Neural cell (in vitro differentiated cells): ENCODE measurements around the gene ANAPC10. TPM values are rescaled to one million over a fixed set of nuclear protein-coding genes. Genes with fewer than 3 reads are reported as not detected.

ENCODE experiments used
- H2AFZ ChIP-seq: fragments of 200-600, 300-800 bp; sonication (generic), shearing (Covaris generic); 2 replicates; pipeline ENCODE4 v1.6.0; 2014; ENCODE audit warnings: low read depth, mild to moderate bottlenecking, antibody characterized with exemption, low read length, moderate library complexity
- H3F3A ChIP-seq: fragments of 200-600 bp; shearing (Covaris generic); 2 replicates; pipeline ENCODE4 v1.6.1; 2016; ENCODE audit warnings: mild to moderate bottlenecking, moderate library complexity, mixed read lengths, antibody characterized with exemption, low read length; ENCODE audit not compliant: insufficient read depth, poor library complexity, severe bottlenecking
- H3K27ac ChIP-seq: fragments of 200-600, 300-800 bp; sonication (generic), shearing (Covaris generic); 2 replicates; pipeline ENCODE4 v1.5.1; 2014; ENCODE audit warnings: mild to moderate bottlenecking, low read length, moderate library complexity
- H3K27me3 ChIP-seq: fragments of 300-800, 200-600 bp; sonication (generic), shearing (Covaris generic); 2 replicates; pipeline ENCODE4 v1.6.0; 2014; ENCODE audit warnings: mild to moderate bottlenecking, low read depth, low read length, moderate library complexity; ENCODE audit not compliant: insufficient read depth
- H3K36me3 ChIP-seq: fragments of 300-800, 200-600 bp; sonication (generic), shearing (Covaris generic); 2 replicates; pipeline ENCODE4 v1.5.1; 2014; ENCODE audit warnings: mild to moderate bottlenecking, antibody characterized with exemption, low read length, moderate library complexity; ENCODE audit not compliant: insufficient read depth
- H3K4me2 ChIP-seq: fragments of 300-800, 200-600 bp; sonication (generic), shearing (Covaris generic); 2 replicates; pipeline ENCODE4 v1.6.0; 2014; ENCODE audit warnings: mild to moderate bottlenecking, low read length
- H3K4me3 ChIP-seq: fragments of 300-800, 200-600 bp; sonication (generic), shearing (Covaris generic); 2 replicates; pipeline ENCODE4 v1.5.1; 2014; ENCODE audit warnings: mild to moderate bottlenecking, low read length, moderate library complexity
- H3K79me2 ChIP-seq: fragments of 200-600 bp; shearing (Covaris generic); replicated peaks from 2 replicates; pipeline ENCODE4 v1.6.0; 2014; ENCODE audit warnings: mild to moderate bottlenecking, low read length, moderate library complexity; ENCODE audit not compliant: insufficient read depth
- H3K9ac ChIP-seq: fragments of 300-800, 200-600 bp; sonication (generic), shearing (Covaris generic); 2 replicates; pipeline ENCODE4 v1.6.1; 2016; ENCODE audit warnings: mild to moderate bottlenecking, low read length, mixed read lengths
- H3K9me2 ChIP-seq: fragments of 200-600 bp; shearing (Covaris generic); 2 replicates; pipeline ENCODE4 v1.6.1; 2016; ENCODE audit warnings: mild to moderate bottlenecking, low read length, mixed read lengths; ENCODE audit not compliant: insufficient read depth
- H3K9me3 ChIP-seq: fragments of 200-600, 300-800 bp; sonication (generic), shearing (Covaris generic); 2 replicates; pipeline ENCODE4 v1.6.1; 2016; ENCODE audit warnings: mild to moderate bottlenecking, mixed run types, low read length, moderate library complexity, mixed read lengths
- H4K20me1 ChIP-seq: fragments of 200-600 bp; shearing (Covaris generic); 2 replicates; pipeline ENCODE4 v1.6.1; 2016; ENCODE audit warnings: mild to moderate bottlenecking, mixed run types; ENCODE audit not compliant: insufficient read depth
- CTCF ChIP-seq: fragments of 450-650 bp; IDR thresholded peaks from 2 replicates; pipeline ENCODE4 v1.5.1; 2014; ENCODE audit warnings: antibody characterized with exemption, mild to moderate bottlenecking, moderate library complexity; ENCODE audit not compliant: poor library complexity, severe bottlenecking
- EP300 ChIP-seq: fragments of 450-650 bp; conservative IDR thresholded peaks from 2 replicates; pipeline ENCODE4 v1.6.1; 2014; ENCODE audit warnings: antibody characterized with exemption, mild to moderate bottlenecking, moderate library complexity; ENCODE audit not compliant: poor library complexity, severe bottlenecking
- EZH2 ChIP-seq: fragments of 200-600, 300-800 bp; shearing (Covaris generic), sonication (generic); IDR thresholded peaks from 2 replicates; pipeline ENCODE4 v1.6.1; 2014; ENCODE audit warnings: antibody characterized with exemption, low read length, borderline replicate concordance, mild to moderate bottlenecking; ENCODE audit not compliant: insufficient read depth, poor library complexity, severe bottlenecking
- MXI1 ChIP-seq: fragments of 450-650 bp; conservative IDR thresholded peaks from 2 replicates; pipeline ENCODE4 v1.6.1; 2014; ENCODE audit warnings: antibody characterized with exemption, mild to moderate bottlenecking; ENCODE audit not compliant: poor library complexity, severe bottlenecking
- POLR2AphosphoS5 ChIP-seq: IDR thresholded peaks from 2 replicates; pipeline ENCODE4 v1.6.1; 2012
- RAD21 ChIP-seq: fragments of 450-650 bp; conservative IDR thresholded peaks from 2 replicates; pipeline ENCODE4 v1.6.1; 2014; ENCODE audit warnings: antibody characterized with exemption, mild to moderate bottlenecking, moderate library complexity
- REST ChIP-seq: IDR thresholded peaks from 2 replicates; pipeline ENCODE4 v1.6.1; 2012; ENCODE audit warnings: borderline replicate concordance
- SMC3 ChIP-seq: fragments of 450-650 bp; conservative IDR thresholded peaks from 2 replicates; pipeline ENCODE4 v1.6.1; 2014; ENCODE audit warnings: antibody characterized with exemption, mild to moderate bottlenecking, moderate library complexity; ENCODE audit not compliant: poor library complexity
- TAF1 ChIP-seq: IDR thresholded peaks from 2 replicates; pipeline ENCODE4 v1.6.1; 2012; ENCODE audit warnings: low read depth
- polyA plus RNA-seq: library from polyadenylated mRNA; depleted of rRNA; stranded (reverse); fragments of >200 nt; gene quantifications from 2 replicates; pipeline ENCODE4 v1.2.3, GENCODE V29; 2014

Gene ANAPC10
- polyA plus RNA-seq, 1 donor from 2014 or later: 37.7 TPM

GRCh38 chr4:145108128-145108527, 10.1 kb upstream of the ANAPC10 start:
- Histone ChIP-seq H4K20me1 (no peaks in the 10 kb centered on the region), H3K4me3 (no peak overlapping the region), H3K9me3 (no peaks in the 10 kb centered on the region), H3K4me2 (no peak overlapping the region), H3K27ac (no peak overlapping the region), H3K9me2 (no peaks in the 10 kb centered on the region), H3F3A (no peaks in the 10 kb centered on the region), H2AFZ (no peak overlapping the region), H3K27me3 (no peaks in the 10 kb centered on the region), H3K79me2 (peaks cover 7% of the 10 kb centered on the region), H3K36me3 (peaks cover 4% of the 10 kb centered on the region), H3K9ac (no peak overlapping the region)
- TF ChIP-seq POLR2AphosphoS5 (no peak), REST (no peak), RAD21 (no peak), MXI1 (no peak), TAF1 (no peak), CTCF (no peak), SMC3 (no peak), EZH2 (no peak), EP300 (no peak)

- no peaks in the 10 kb centered on the region for H4K20me1 ChIP-seq
- H3K9me3 ChIP-seq: no peaks in the 10 kb centered on the region
- no peak overlapping the region for H2AFZ ChIP-seq
- no peaks in the 10 kb centered on the region for H3K9me2 ChIP-seq
- TF ChIP-seq TAF1: no peak
- TF ChIP-seq MXI1: no peak
- no peak for TF ChIP-seq SMC3
- TF ChIP-seq EZH2: no peak
- no peak for TF ChIP-seq RAD21
- TF ChIP-seq CTCF: no peak
- no peak for TF ChIP-seq EP300
- no peak for TF ChIP-seq POLR2AphosphoS5
- no peak for TF ChIP-seq REST
- no peak overlapping the region for H3K4me3 ChIP-seq
- H3K79me2 ChIP-seq: peaks cover 15% of the 10 kb centered on the region
- H3K27ac ChIP-seq: no peak overlapping the region
- no peaks in the 10 kb centered on the region for H3F3A ChIP-seq
- H3K4me2 ChIP-seq: no peak overlapping the region
- H3K27me3 ChIP-seq: no peaks in the 10 kb centered on the region
- H3K9ac ChIP-seq: no peak overlapping the region
- H3K36me3 ChIP-seq: peaks cover 4% of the 10 kb centered on the region
These were observed 9.1 kb upstream of the ANAPC10 start for GRCh38 chr4:145107126-145107525.
